ENCODE results near the gene SORBS1. TPM values are rescaled to one million over a fixed set of nuclear protein-coding genes. Genes with fewer than 3 reads are reported as not detected.
A peak's percentile ranks its signal among the peaks of the same experiment; 100 is the strongest.

Gene SORBS1
- total RNA-seq, 4 donors from 2014 or later: 92.2 to 308 (median 150) TPM

DNA sequence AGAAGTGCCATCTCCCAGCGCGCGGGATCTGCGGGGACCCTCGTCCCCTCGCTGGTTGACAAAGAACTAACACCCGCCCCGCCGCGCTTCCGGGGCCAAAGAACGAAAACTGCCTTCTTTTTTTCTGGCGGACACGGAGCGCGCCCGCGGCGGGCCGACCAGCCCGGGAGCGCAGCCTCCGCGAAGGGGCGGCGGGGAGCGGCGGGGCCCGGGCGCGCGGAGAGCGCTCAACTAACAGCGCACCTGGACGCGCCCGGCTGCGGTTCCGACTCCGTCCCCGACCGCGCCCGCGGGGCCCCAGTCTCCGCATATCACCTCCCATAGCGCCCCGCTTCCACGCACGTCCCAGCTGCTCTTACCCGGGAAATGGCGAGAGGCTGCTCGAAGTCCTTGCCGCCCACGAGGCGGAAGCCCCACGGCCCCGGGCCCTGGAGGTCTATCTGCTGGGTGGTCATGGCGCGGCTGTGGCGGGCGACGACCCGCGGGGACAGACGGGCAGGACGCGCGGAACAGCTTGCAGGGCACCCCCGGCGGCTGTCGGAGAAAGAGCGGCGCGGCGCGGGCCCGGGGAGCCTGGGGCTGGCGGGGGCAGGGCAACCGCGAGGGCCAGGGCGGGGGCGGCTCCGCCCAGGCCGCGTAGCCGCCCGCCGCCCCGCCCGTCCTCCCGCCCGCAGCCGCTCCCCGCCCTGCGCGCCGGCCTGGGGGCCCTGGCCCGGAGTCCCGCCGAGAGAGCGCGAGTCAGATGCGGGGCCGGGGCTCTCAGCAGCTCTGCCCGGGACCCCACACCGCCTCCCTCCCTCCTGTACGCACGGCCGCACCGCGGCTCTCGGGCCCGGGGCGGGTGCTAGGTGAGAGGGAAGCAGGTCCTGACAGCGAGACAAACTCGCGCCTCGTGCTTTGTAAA, 270.5 kb downstream of the SORBS1 start, which contains the start of gene PDLIM1:
Gene PDLIM1, minus strand, starts transcription at position 543 of the 904 bp plus-strand sequence. Its CDS starts 88 bp downstream, at position 455.
- Histone ChIP-seq H3K9me3 (no peaks in the 10 kb centered on the region), H3K4me3 (peak within 1 kb of the TSS; percentile 88 to 98 (median 92)), H3K36me3 (no peaks in the 10 kb centered on the region), H3K27me3 (peaks cover 6% of the 10 kb centered on the region), H3K4me1 (peaks cover 9 to 65% (median 55%) of the 10 kb centered on the region in 4 donors), H3K27ac (peak within 1 kb of the TSS; percentile 92 to 99 (median 98))
- peak; percentile 89 for DNase-seq
- 1% methylated on average over 69 of the region's 119 CpGs; no CpG with 5 or more reads in 1 of the 2 donors for WGBS, 2 donors (ENCODE audit: low coverage in 1 of 2)
- intact Hi-C loops (cut with DNase I; ENCODE audit: low total_unique reads): no loop called here
- no peak for TF ChIP-seq EP300 (IDR thresholded peaks at IDR 0.05; ENCODE audit: low read depth)
- peak in 4 of 5 experiments; percentile 8 to 70 (median 42) for TF ChIP-seq CTCF (IDR thresholded peaks at IDR 0.05)
- TF ChIP-seq POLR2AphosphoS5 (IDR thresholded peaks at IDR 0.05): peak; percentile 93 to 99 (median 98)
- peak; percentile 98 for TF ChIP-seq POLR2A (IDR thresholded peaks at IDR 0.05)
- in situ Hi-C loops (cut with MboI; ENCODE audit: low pct_ligation_motif_present in 1 of 4, low pct_unique_long_range_greater_than_20kb in 1 of 4, low sequenced_read_pairs in 3 of 4): no loop called here

DNA sequence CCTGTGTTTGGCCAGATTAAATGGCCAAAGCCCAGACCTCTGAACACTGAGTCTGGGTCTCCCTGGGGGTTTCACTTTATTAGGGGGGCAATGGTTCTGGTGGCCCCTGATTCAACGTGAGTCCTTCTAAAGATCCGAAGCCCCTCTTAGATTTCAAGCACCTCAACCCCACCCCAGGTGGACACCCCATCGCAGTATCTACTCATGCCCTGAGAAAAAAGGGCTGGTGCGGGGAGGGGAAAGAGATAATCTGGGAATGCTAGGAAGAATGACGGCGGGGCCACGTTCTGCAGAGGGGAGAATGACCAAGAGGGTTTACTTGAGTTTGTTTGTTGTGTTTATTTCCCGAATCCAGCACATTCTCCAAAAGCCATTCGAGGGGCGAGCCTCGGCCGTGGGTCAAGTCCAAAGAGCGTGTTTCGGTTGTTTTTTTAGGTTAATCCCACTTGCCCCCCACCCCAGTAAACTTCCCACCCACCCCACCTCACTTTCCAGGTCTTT, 271.2 kb downstream of the SORBS1 start:
- H3K27me3 ChIP-seq: peaks cover 6% of the 10 kb centered on the region
- in situ Hi-C loops (cut with MboI; ENCODE audit: low pct_ligation_motif_present in 1 of 4, low pct_unique_long_range_greater_than_20kb in 1 of 4, low sequenced_read_pairs in 3 of 4): no loop called here
- no peak for DNase-seq
- peak overlapping the region; percentile 92 to 99 (median 98) for H3K27ac ChIP-seq
- intact Hi-C loops (cut with DNase I; ENCODE audit: low total_unique reads): no loop called here
- no peak for TF ChIP-seq EP300 (IDR thresholded peaks at IDR 0.05; ENCODE audit: low read depth)
- peak; percentile 20 for TF ChIP-seq POLR2A (IDR thresholded peaks at IDR 0.05)
- peaks cover 9 to 65% (median 54%) of the 10 kb centered on the region in 4 donors for H3K4me1 ChIP-seq
- WGBS, 2 donors (ENCODE audit: low coverage in 1 of 2): 24 to 30% methylated on average over 2 to 14 of the region's 14 CpGs
- H3K9me3 ChIP-seq: no peaks in the 10 kb centered on the region
- no peaks in the 10 kb centered on the region for H3K36me3 ChIP-seq
- H3K4me3 ChIP-seq: peak overlapping the region; percentile 88 to 98 (median 92)

GRCh38 chr10:95289003-95289920, 271.9 kb downstream of the SORBS1 start:
- Histone ChIP-seq H3K27me3 (peaks cover 6% of the 10 kb centered on the region), H3K36me3 (no peaks in the 10 kb centered on the region), H3K4me3 (peak overlapping the region; percentile 88 to 98 (median 92)), H3K9me3 (no peaks in the 10 kb centered on the region), H3K27ac (peak overlapping the region; percentile 92 to 99 (median 98)), H3K4me1 (peaks cover 4 to 64% (median 51%) of the 10 kb centered on the region in 4 donors)
- intact Hi-C loops (cut with DNase I; ENCODE audit: low total_unique reads): no loop called here
- peak; percentile 70 for DNase-seq
- in situ Hi-C loops (cut with MboI; ENCODE audit: low pct_ligation_motif_present in 1 of 4, low pct_unique_long_range_greater_than_20kb in 1 of 4, low sequenced_read_pairs in 3 of 4): no loop called here
- TF ChIP-seq CTCF (IDR thresholded peaks at IDR 0.05) (peak; percentile 19 to 62 (median 39)), POLR2A (IDR thresholded peaks at IDR 0.05) (peak; percentile 80), POLR2AphosphoS5 (IDR thresholded peaks at IDR 0.05) (peak in 2 of 3 donors; percentile 76 to 79), EP300 (IDR thresholded peaks at IDR 0.05; ENCODE audit: low read depth) (no peak)
- 29 to 42% methylated on average over 5 to 12 of the region's 12 CpGs for WGBS, 2 donors (ENCODE audit: low coverage in 1 of 2)

DNA sequence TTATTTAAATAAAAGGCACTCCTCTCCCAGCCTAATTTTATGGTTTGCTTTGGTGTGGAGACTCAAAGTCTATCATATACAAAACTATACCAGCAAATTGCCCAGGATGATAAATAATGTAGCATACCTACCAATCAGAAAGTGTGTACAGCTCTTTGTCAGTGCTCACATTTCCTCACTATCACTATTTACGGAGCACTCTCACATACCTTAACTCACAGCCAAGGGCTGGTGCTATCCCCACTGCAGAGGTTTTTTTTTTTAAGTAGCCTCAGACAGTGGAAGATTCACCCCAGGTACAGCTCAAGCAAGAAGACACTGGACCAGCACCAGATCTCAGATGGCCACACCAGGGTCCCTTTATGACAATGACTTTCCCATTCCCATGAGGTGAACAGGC, 272.9 kb downstream of the SORBS1 start:
- Histone ChIP-seq H3K9me3 (no peaks in the 10 kb centered on the region), H3K27ac (peak overlapping the region; percentile 92 to 99 (median 98)), H3K4me3 (peak overlapping the region in 3 of 4 donors; percentile 90 to 98 (median 94)), H3K27me3 (peaks cover 6% of the 10 kb centered on the region), H3K4me1 (peaks cover 4 to 66% (median 52%) of the 10 kb centered on the region in 4 donors), H3K36me3 (no peaks in the 10 kb centered on the region)
- intact Hi-C loops (cut with DNase I; ENCODE audit: low total_unique reads): no loop called here
- WGBS, 2 donors (ENCODE audit: low coverage in 1 of 2): 29 to 43% methylated on average over 1 of the region's 1 CpG
- in situ Hi-C loops (cut with MboI; ENCODE audit: low pct_ligation_motif_present in 1 of 4, low pct_unique_long_range_greater_than_20kb in 1 of 4, low sequenced_read_pairs in 3 of 4): no loop called here
- no peak for DNase-seq
- peak; percentile 45 to 75 (median 62) for TF ChIP-seq POLR2AphosphoS5 (IDR thresholded peaks at IDR 0.05)
- TF ChIP-seq EP300 (IDR thresholded peaks at IDR 0.05; ENCODE audit: low read depth): no peak
- no peak for TF ChIP-seq CTCF (IDR thresholded peaks at IDR 0.05)
- TF ChIP-seq POLR2A (IDR thresholded peaks at IDR 0.05): peak; percentile 46
